Measurements from ENCODE around the gene CDRT4.

The CDRT4 gene

GRCh38 chr17:15492791-15493692 is 25.6 kb upstream of the CDRT4 start:
- DNase-seq, result no peak

- DNase-seq, result no peak
Observed at GRCh38 chr17:15492186-15492585, 24.8 kb upstream of the CDRT4 start.

DNA sequence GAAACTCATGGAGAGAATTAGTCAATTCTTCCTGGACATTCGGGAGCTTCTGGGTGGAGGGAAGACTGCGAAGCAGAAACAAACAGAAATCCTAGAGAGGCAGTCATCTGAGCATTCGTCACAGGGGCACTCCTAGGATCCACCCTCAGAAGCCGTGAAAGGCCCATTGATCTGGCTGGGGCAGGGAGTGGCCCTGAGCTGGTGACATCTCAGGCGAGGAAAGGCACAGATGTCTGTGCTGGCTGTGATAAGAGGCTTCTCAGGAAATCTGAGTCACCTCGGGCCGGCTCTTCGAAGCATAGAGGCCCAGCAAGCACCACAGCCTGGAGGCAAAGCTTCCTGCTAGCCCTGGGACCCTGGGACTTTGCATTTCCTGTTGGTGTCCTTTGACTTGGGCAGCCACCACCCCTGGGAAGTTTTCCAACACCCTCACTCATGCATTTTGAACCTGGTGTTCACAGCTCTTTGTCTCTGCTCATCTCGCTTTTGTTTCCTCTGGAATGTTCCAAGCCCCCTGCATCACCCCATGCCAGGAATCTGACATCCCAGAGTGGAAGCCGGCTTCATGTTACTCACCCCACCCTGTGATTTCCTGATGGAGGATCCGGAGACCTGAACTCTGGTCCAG is 23.3 kb upstream of the CDRT4 start:
- DNase-seq, result no peak

DNA sequence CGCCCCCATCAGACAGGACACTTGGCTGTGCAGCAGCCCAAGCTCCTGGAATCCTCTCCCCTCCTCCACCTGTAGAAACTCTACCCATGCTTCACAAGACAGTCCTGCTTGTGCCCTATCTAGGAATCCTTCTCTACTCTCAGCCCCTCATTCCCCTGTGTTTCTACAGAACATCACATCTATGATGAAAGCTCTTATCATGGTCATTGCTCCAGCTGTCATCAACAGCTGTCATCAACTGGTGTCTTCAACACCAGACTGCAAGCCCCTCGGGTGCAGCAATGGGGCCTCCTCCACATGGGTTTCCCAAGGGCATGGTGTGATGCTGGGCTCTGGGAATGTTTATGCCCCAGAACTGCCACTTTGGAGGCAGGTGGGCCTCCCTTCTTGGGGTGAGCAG is 21.1 kb upstream of the CDRT4 start:
- DNase-seq, result no peak

- no peak for DNase-seq
Observed at GRCh38 chr17:15485045-15485444, 17.6 kb upstream of the CDRT4 start.

DNA sequence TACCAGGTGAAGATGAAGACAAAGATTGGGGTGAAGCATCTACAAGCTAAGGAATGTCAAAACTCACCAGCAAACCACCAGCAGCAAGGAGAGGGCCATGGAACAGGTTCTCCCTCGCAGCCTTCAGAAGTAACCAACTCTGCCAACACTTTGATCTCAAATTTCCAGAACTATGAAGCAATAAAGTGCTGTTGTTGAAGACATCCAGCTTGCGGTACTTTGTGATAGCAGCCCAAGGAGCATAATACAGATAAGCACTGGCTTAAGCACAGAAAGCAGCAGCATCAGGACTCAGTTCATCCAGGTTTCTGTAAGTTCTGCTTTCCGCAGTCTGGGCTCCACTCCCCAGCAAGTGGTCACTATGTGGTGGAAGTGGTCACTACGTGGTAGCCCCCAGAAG is 16.0 kb upstream of the CDRT4 start:
- no peak for DNase-seq

DNA sequence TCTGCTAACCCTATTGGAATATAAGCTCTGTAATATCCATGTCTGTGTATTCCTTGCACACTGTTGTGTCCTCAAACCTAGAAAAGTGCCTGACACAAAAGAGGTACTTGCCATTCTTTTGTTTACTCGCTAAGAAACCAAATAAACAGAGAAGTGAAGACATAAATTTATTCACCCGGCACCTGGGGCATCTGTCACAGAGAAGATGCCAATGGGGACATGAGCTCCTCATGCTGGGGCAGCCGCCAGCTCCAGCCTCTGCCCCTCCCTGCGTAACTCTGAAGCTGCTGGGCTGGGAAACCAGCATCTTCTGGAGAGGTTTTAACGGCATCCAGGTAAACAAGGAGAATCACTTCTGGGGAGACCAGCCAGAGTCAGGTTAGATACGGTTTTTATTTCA is 15.1 kb upstream of the CDRT4 start:
- DNase-seq, result no peak

GRCh38 chr17:15481481-15481880 is 14.1 kb upstream of the CDRT4 start:
- DNase-seq, result no peak

- DNase-seq, result no peak
Observed at GRCh38 chr17:15480204-15480603, 12.8 kb upstream of the CDRT4 start.

- no peak for DNase-seq
Observed at GRCh38 chr17:15479703-15480102, 12.3 kb upstream of the CDRT4 start.

- DNase-seq, result no peak
Observed at GRCh38 chr17:15478845-15479244, 11.4 kb upstream of the CDRT4 start.

DNA sequence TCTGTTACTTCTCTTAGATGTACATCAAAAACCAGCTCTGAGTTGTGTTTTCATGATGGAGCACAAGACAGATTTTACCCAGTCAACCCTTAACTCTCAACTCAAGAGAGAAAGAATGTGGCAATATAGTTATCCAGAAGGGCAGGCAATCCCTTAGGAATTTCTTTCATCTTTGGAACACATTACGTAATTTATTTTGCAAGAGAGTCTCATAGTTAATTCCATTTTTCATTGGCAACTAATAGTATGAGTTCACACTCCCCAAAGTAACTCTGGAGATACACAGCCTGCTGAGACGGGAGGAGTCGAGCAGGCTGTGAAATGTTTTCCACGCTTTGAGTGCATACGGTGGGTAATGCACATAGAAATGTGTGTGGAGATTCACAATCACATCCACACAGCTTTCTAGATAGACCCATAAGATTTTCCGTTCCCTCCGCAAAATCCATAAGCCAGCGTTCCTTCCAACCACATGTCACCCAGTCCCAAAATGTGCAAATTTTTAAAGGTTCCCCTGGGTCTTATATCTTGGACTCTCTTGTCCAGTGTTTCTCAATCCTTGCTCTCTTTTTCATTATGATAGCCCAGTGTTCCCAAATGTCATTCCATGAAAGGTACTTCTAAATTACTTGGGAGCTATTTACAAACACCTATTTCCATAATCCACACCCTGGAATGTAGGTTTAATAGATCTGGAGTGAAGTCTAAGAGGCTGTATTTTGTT is 8.4 kb upstream of the CDRT4 start:
- DNase-seq, result no peak

DNA sequence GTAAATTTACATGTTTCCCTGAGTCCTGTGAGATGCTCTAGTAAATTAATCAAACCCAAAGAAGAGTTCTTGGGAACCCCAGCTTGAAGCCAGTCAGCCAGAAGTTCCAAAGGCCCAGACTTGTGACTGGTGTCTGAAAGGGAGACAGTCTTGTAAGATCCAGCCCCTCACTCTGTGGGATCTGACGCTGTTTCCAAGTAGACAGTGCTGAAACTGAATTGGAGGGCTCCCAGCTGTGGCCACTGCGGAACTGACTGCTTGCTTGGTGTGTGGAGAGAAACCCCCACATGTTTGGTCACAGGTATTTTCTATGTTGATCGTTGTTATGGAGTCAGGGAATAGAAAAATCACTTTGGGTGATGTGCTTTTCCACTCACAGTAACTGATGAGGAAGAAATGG is 5.5 kb upstream of the CDRT4 start:
- no peak for DNase-seq

GRCh38 chr17:15470536-15470935 is 3.1 kb upstream of the CDRT4 start:
- no peak for DNase-seq

GRCh38 chr17:15469260-15469659 is 1.8 kb upstream of the CDRT4 start:
- no peak for DNase-seq

DNA sequence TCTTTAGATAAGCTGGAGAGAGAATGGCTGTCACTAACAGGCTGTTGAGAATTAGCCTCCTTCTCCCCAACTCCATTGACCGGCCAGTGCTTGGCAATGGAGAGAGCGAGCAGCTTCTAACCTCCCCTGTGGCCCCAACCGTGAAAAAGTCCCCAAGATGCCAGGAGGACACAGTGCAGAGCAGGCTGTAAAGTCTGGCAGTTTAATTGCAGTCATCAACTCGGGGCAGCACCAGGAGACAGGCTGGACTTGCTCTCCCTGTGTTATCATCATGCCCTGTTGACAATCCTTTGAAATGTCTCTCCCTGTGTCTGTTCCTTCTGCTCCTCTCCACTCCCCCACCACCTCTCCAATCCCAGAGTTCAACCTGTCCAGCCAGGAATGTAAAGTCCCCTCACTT is 705 bp upstream of the CDRT4 start:
- DNase-seq, result no peak

- no peak for DNase-seq
Observed at GRCh38 chr17:15466131-15466530, 1.3 kb downstream of the CDRT4 start.

DNA sequence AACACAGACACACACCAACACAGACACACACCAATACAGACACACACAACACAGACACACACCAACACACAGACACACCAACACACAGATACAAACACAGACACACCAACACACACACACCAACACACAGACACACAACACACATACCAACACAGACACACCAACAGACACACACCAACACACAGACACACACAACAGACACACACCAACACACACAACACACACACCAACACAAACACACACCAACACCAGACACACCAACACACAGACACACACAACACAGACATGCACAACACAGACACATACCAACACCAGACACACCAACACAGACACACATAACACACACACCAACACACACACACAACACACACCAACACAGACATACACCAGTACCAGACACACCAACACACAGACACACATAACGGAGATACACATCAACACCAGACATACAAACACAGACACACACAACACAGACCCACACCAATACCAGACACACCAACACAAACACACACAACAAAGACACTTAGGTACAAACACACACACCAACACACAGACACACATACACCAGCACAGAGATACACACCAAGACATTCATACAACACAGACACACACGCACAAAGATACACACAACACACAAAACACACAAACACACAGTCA is 2.2 kb downstream of the CDRT4 start:
- no peak for DNase-seq

DNA sequence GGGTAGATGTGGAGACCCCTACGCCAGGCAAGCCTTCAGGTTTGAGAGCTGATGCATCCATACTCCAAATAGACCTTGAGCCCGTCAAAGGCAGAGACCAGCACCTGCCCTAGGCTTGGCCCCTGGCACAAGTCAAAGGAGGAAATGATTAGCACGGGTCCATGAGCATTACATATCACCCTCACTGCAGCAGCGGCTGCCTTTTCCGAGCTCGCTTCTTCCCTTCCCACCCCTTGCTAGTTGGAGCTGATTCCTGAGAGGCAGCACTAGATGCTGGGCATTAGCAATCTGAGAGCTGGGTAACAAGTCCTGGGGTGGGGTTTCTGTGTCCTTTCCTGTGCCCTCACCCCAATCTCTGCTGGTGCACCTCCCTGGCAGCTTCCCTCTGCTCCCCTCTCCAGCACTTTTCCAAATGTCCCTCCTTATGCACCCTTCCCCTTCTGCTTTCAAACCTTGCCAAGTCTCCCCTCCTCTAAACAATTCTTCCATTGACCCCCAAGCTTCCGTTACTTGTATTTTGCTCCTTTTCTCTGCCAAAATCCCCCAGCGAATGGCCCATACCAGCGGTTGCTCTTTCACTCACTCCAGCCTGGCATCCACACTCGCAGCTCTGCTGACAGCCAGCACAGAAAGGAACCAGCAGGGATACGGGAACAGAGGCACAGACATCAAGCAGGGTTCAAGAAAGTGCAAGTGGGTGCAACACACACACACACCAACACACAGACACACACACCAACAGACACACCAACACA is 3.0 kb downstream of the CDRT4 start:
- DNase-seq, result no peak

- DNase-seq, result no peak
Observed at GRCh38 chr17:15462976-15463772, 4.2 kb downstream of the CDRT4 start.

GRCh38 chr17:15457723-15458094 is 9.7 kb downstream of the CDRT4 start:
- no peak for DNase-seq

Data from DMS53 (cell line).